Activated naive CD4-positive, alpha-beta T cell treated with anti-CD3 and anti-CD28 coated beads, Interleukin-2, amount 50 U/mL, for 24 hours (primary cell): ENCODE measurements around the gene TRIM60.
"Not testable (repeated sequence)": the region's sequence is repeated elsewhere in the genome, so short reads cannot be mapped to it uniquely, and the experiment has no call there.

ENCODE experiments used
- H3K27ac Mint-ChIP-seq: one replicate; pipeline ENCODE4 v1.8.0; 2021; ENCODE audit warnings: mild to moderate bottlenecking, mixed read lengths
- H3K27me3 Mint-ChIP-seq: one replicate; pipeline ENCODE4 v1.8.0; 2021; ENCODE audit warnings: mixed read lengths
- H3K36me3 Mint-ChIP-seq: one replicate; pipeline ENCODE4 v1.8.0; 2021; ENCODE audit warnings: mixed read lengths
- H3K4me1 Mint-ChIP-seq: one replicate; pipeline ENCODE4 v1.8.0; 2021; ENCODE audit warnings: mixed read lengths
- H3K4me3 Mint-ChIP-seq: one replicate; pipeline ENCODE4 v1.8.0; 2021; ENCODE audit warnings: mild to moderate bottlenecking, mixed read lengths
- H3K9me3 Mint-ChIP-seq: one replicate; pipeline ENCODE4 v1.8.0; 2021; ENCODE audit warnings: mixed read lengths

Gene TRIM60

GRCh38 chr4:165016971-165017370 lies 14.8 kb upstream of the TRIM60 start:
- Mint-ChIP-seq H3K4me1 (no peaks in the 10 kb centered on the region), H3K27me3 (peaks cover 9% of the 10 kb centered on the region), H3K4me3 (no peak overlapping the region), H3K27ac (no peak overlapping the region), H3K9me3 (no peaks in the 10 kb centered on the region), H3K36me3 (no peaks in the 10 kb centered on the region)

- H3K36me3 Mint-ChIP-seq, H3K27ac Mint-ChIP-seq, H3K9me3 Mint-ChIP-seq, H3K4me1 Mint-ChIP-seq, H3K27me3 Mint-ChIP-seq, H3K4me3 Mint-ChIP-seq: not testable (repeated sequence)
These were observed 11.8 kb upstream of the TRIM60 start for GRCh38 chr4:165019995-165020394.

GRCh38 chr4:165025782-165026181 lies 6.0 kb upstream of the TRIM60 start:
- not testable (repeated sequence) for H3K4me3 Mint-ChIP-seq, H3K27me3 Mint-ChIP-seq, H3K36me3 Mint-ChIP-seq, H3K27ac Mint-ChIP-seq, H3K9me3 Mint-ChIP-seq, H3K4me1 Mint-ChIP-seq

GRCh38 chr4:165027762-165028402 lies 3.9 kb upstream of the TRIM60 start:
- no peaks in the 10 kb centered on the region for H3K9me3 Mint-ChIP-seq
- H3K4me3 Mint-ChIP-seq = no peak overlapping the region
- no peak overlapping the region for H3K27ac Mint-ChIP-seq
- H3K27me3 Mint-ChIP-seq = peaks cover 6% of the 10 kb centered on the region
- no peaks in the 10 kb centered on the region for H3K36me3 Mint-ChIP-seq
- H3K4me1 Mint-ChIP-seq = no peaks in the 10 kb centered on the region

- no peak overlapping the region for H3K27ac Mint-ChIP-seq
- H3K9me3 Mint-ChIP-seq = no peaks in the 10 kb centered on the region
- H3K4me3 Mint-ChIP-seq = no peak overlapping the region
- no peaks in the 10 kb centered on the region for H3K4me1 Mint-ChIP-seq
- H3K27me3 Mint-ChIP-seq = no peaks in the 10 kb centered on the region
- H3K36me3 Mint-ChIP-seq = no peaks in the 10 kb centered on the region
These were observed 16.4 kb downstream of the TRIM60 start for GRCh38 chr4:165048170-165048569.

- H3K27me3 Mint-ChIP-seq = no peaks in the 10 kb centered on the region
- no peak overlapping the region for H3K4me3 Mint-ChIP-seq
- H3K9me3 Mint-ChIP-seq = no peaks in the 10 kb centered on the region
- H3K27ac Mint-ChIP-seq = no peak overlapping the region
- no peaks in the 10 kb centered on the region for H3K36me3 Mint-ChIP-seq
- H3K4me1 Mint-ChIP-seq = no peaks in the 10 kb centered on the region
These were observed 20.8 kb downstream of the TRIM60 start for GRCh38 chr4:165052627-165053026.

- no peak within 1 kb of the TSS for H3K4me3 Mint-ChIP-seq
- H3K4me1 Mint-ChIP-seq = no peaks in the 10 kb centered on the region
- no peaks in the 10 kb centered on the region for H3K36me3 Mint-ChIP-seq
- no peaks in the 10 kb centered on the region for H3K9me3 Mint-ChIP-seq
- H3K27me3 Mint-ChIP-seq = no peaks in the 10 kb centered on the region
- H3K27ac Mint-ChIP-seq = no peak within 1 kb of the TSS
These were observed 21.8 kb downstream of the TRIM60 start, which contains the start of gene TRIM75 for GRCh38 chr4:165053645-165054044. TRIM75 (plus strand) TSS chr4:165053866; CDS start chr4:165059148, 5,282 bp downstream.

- Mint-ChIP-seq H3K4me1 (no peaks in the 10 kb centered on the region), H3K9me3 (no peaks in the 10 kb centered on the region), H3K27me3 (no peaks in the 10 kb centered on the region), H3K27ac (no peak overlapping the region), H3K4me3 (no peak overlapping the region), H3K36me3 (no peaks in the 10 kb centered on the region)
These were observed 23.8 kb downstream of the TRIM60 start for GRCh38 chr4:165055601-165056000.

GRCh38 chr4:165058666-165059065 lies 26.9 kb downstream of the TRIM60 start:
- no peaks in the 10 kb centered on the region for H3K27me3 Mint-ChIP-seq
- H3K36me3 Mint-ChIP-seq = no peaks in the 10 kb centered on the region
- H3K27ac Mint-ChIP-seq = no peak overlapping the region
- H3K4me1 Mint-ChIP-seq = no peaks in the 10 kb centered on the region
- H3K9me3 Mint-ChIP-seq = no peaks in the 10 kb centered on the region
- no peak overlapping the region for H3K4me3 Mint-ChIP-seq

- H3K36me3 Mint-ChIP-seq = no peaks in the 10 kb centered on the region
- H3K4me3 Mint-ChIP-seq = no peak overlapping the region
- H3K27ac Mint-ChIP-seq = no peak overlapping the region
- H3K4me1 Mint-ChIP-seq = no peaks in the 10 kb centered on the region
- H3K9me3 Mint-ChIP-seq = no peaks in the 10 kb centered on the region
- no peaks in the 10 kb centered on the region for H3K27me3 Mint-ChIP-seq
These were observed 27.6 kb downstream of the TRIM60 start for GRCh38 chr4:165059386-165059785.

- Mint-ChIP-seq H3K4me1 (no peaks in the 10 kb centered on the region), H3K9me3 (no peaks in the 10 kb centered on the region), H3K36me3 (no peaks in the 10 kb centered on the region), H3K4me3 (no peak overlapping the region), H3K27ac (no peak overlapping the region), H3K27me3 (no peaks in the 10 kb centered on the region)
These were observed 29.1 kb downstream of the TRIM60 start for GRCh38 chr4:165060938-165061337.

- Mint-ChIP-seq H3K27me3 (no peaks in the 10 kb centered on the region), H3K4me3 (no peak overlapping the region), H3K36me3 (peaks cover 5% of the 10 kb centered on the region), H3K9me3 (no peaks in the 10 kb centered on the region), H3K27ac (no peak overlapping the region), H3K4me1 (no peaks in the 10 kb centered on the region)
These were observed 38.8 kb downstream of the TRIM60 start for GRCh38 chr4:165070560-165070959.

GRCh38 chr4:165073346-165073745 lies 41.5 kb downstream of the TRIM60 start:
- not testable (repeated sequence) for H3K4me1 Mint-ChIP-seq, H3K9me3 Mint-ChIP-seq, H3K27ac Mint-ChIP-seq, H3K27me3 Mint-ChIP-seq, H3K4me3 Mint-ChIP-seq
- H3K36me3 Mint-ChIP-seq = peaks cover 12% of the 10 kb centered on the region

GRCh38 chr4:165077034-165077578 lies 45.3 kb downstream of the TRIM60 start:
- Mint-ChIP-seq H3K9me3 (no peaks in the 10 kb centered on the region), H3K27ac (no peak overlapping the region), H3K4me1 (no peaks in the 10 kb centered on the region), H3K27me3 (no peaks in the 10 kb centered on the region), H3K36me3 (peaks cover 14% of the 10 kb centered on the region), H3K4me3 (no peak overlapping the region)

- Mint-ChIP-seq H3K36me3 (peaks cover 12% of the 10 kb centered on the region), H3K9me3 (no peaks in the 10 kb centered on the region), H3K4me3 (no peak overlapping the region), H3K27me3 (no peaks in the 10 kb centered on the region), H3K4me1 (no peaks in the 10 kb centered on the region), H3K27ac (no peak overlapping the region)
These were observed 47.7 kb downstream of the TRIM60 start for GRCh38 chr4:165079476-165079875.

- not testable (repeated sequence) for H3K4me1 Mint-ChIP-seq, H3K9me3 Mint-ChIP-seq, H3K27ac Mint-ChIP-seq, H3K27me3 Mint-ChIP-seq, H3K4me3 Mint-ChIP-seq
- H3K36me3 Mint-ChIP-seq = peaks cover 12% of the 10 kb centered on the region
These were observed 53.0 kb downstream of the TRIM60 start for GRCh38 chr4:165084787-165085186.

- no peaks in the 10 kb centered on the region for H3K4me1 Mint-ChIP-seq
- no peak overlapping the region for H3K4me3 Mint-ChIP-seq
- H3K36me3 Mint-ChIP-seq = peaks cover 10% of the 10 kb centered on the region
- no peaks in the 10 kb centered on the region for H3K9me3 Mint-ChIP-seq
- no peaks in the 10 kb centered on the region for H3K27me3 Mint-ChIP-seq
- H3K27ac Mint-ChIP-seq = no peak overlapping the region
These were observed 54.1 kb downstream of the TRIM60 start for GRCh38 chr4:165085946-165086345.
